ENCODE data around the gene JMJD4. TPM values are rescaled to one million over a fixed set of nuclear protein-coding genes. Genes with fewer than 3 reads are reported as not detected.

The JMJD4 gene
- total and polyA plus RNA-seq, 2 donors: 17.4 to 18.5 TPM

DNA sequence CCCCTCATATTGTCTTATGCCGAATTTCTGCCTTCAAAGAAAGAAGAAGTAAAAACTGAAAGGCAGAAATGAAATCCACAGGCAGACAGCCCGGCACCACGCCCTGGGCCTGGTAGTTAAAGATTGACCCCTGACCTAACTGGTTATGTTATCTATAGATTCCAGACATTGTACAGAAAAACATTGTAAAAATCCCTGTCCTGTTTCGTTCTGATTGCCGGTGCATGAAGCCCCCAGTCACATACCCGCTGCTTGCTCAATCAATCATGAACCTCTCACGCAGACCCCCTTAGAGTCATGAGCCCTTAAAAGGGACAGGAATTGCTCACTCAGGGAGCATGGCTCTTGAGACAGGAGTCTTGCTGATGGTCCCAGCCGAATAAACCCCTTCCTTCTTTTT, 49.3 kb downstream of the JMJD4 start:
- 59% methylated on average over 8 of the region's 8 CpGs for WGBS

More for the DNA sequence above, 49.3 kb downstream of the JMJD4 start:
- no peaks in the 10 kb centered on the region for H3K36me3 ChIP-seq (ENCODE audit: insufficient read depth)
- H3K4me1 ChIP-seq (ENCODE audit: insufficient read depth): no peaks in the 10 kb centered on the region
- no peak overlapping the region for H3K27ac ChIP-seq (ENCODE audit: low read depth)
- no peak for DNase-seq (ENCODE audit: extremely low spot score)
- no peak overlapping the region for H3K4me3 ChIP-seq (ENCODE audit: low read depth, low read length)

Other genes starting within 250 kb of the JMJD4 start
- gene ZNF678, start 171.7 kb downstream of the JMJD4 start, total RNA-seq: 54.9 TPM
- gene ZNF678, start 171.7 kb downstream of the JMJD4 start, polyA plus RNA-seq: 4.1 TPM
- gene SNAP47, start 133 bp upstream of the JMJD4 start, total RNA-seq: 37.0 TPM
- 33.8 TPM for gene SNAP47, start 133 bp upstream of the JMJD4 start, polyA plus RNA-seq
- not detected for gene PRSS38, start 80.4 kb upstream of the JMJD4 start, total RNA-seq
- gene PRSS38, start 80.4 kb upstream of the JMJD4 start, polyA plus RNA-seq: not detected
- 2.7 TPM for gene WNT9A, start 212.6 kb upstream of the JMJD4 start, total RNA-seq
- 9.4 TPM for gene WNT9A, start 212.6 kb upstream of the JMJD4 start, polyA plus RNA-seq

Data from urinary bladder (tissue), 4 donors.